Superior temporal gyrus (tissue), 1 donor: ENCODE data around the gene FSCN2.

Experiments used
- DNase-seq: peaks from one replicate; pipeline ENCODE4 v3.0.0-alpha.2; 2016; ENCODE audit errors: extremely low spot score

Gene FSCN2

GRCh38 chr17:81527591-81528383 is at the start of gene FSCN2:
FSCN2 (plus strand) TSS chr17:81528377; CDS start chr17:81528532, 155 bp downstream.
- DNase-seq: no peak

GRCh38 chr17:81479175-81480071 is 48.8 kb upstream of the FSCN2 start:
- DNase-seq: no peak

GRCh38 chr17:81480140-81481072 is 47.8 kb upstream of the FSCN2 start:
- no peak for DNase-seq

- DNase-seq: peak; percentile 87
These were observed 46.9 kb upstream of the FSCN2 start for GRCh38 chr17:81481073-81481799.

- no peak for DNase-seq
These were observed 46.2 kb upstream of the FSCN2 start for GRCh38 chr17:81481815-81482505.

- DNase-seq: no peak
These were observed 45.5 kb upstream of the FSCN2 start for GRCh38 chr17:81482673-81483072.

GRCh38 chr17:81483085-81483861 is 44.9 kb upstream of the FSCN2 start:
- DNase-seq: no peak

- DNase-seq: no peak
These were observed 44.3 kb upstream of the FSCN2 start for GRCh38 chr17:81483862-81484194.

GRCh38 chr17:81484195-81484979 is 43.8 kb upstream of the FSCN2 start:
- peak; percentile 86 for DNase-seq

GRCh38 chr17:81486199-81486810 is 41.9 kb upstream of the FSCN2 start:
- no peak for DNase-seq

- no peak for DNase-seq
These were observed 41.1 kb upstream of the FSCN2 start for GRCh38 chr17:81487089-81487486.

GRCh38 chr17:81487487-81488275 is 40.5 kb upstream of the FSCN2 start:
- DNase-seq: peak; percentile 82

GRCh38 chr17:81488276-81488860 is 39.8 kb upstream of the FSCN2 start:
- DNase-seq: no peak

GRCh38 chr17:81489012-81489997 is 38.9 kb upstream of the FSCN2 start:
- no peak for DNase-seq

- DNase-seq: no peak
These were observed 37.9 kb upstream of the FSCN2 start for GRCh38 chr17:81489998-81490992.
